ENCODE results near the gene TRIP11.

DNA sequence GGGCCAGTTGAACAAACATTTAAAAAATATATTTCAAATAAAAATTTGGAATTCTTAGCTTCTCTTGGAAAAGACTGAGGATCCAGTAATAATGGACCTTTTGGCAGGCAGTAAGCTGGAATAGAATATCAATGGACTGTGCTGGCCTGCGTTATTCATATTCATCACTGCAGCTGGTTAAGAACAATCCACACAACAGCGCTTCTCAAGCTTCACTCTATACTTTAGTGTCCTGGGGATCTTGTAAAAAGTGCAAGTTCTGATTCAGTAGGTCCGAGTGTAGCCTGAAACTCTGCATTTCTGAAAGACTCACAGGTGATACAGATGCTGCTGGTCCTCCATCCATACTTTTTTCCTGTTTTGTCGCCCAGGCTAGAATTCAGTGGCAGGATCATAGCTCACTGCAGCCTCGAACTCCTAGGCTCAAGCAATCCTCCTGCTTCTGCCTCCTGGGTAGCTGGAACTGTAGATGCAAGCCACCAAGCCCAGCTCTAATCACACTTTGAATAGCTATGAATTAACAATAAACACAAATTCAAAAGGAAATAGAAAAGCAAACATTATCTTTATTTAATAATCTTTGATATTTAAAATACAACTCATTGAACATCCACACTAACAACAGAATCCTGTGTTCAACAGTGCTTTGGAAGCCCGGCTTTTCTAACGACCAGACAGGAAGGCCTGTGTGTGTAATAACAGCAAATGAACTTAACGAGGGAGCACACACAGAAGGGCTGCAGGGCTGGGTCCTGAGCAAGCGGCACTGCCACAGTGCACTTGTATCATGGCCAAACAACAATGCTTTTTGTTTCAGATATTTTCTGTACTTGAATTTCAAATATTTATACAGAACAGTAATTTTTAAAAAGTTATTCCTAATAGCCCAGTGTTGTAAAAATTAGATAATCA lies 18.4 kb upstream of the TRIP11 start:
- TF ChIP-seq, protein P1, sequence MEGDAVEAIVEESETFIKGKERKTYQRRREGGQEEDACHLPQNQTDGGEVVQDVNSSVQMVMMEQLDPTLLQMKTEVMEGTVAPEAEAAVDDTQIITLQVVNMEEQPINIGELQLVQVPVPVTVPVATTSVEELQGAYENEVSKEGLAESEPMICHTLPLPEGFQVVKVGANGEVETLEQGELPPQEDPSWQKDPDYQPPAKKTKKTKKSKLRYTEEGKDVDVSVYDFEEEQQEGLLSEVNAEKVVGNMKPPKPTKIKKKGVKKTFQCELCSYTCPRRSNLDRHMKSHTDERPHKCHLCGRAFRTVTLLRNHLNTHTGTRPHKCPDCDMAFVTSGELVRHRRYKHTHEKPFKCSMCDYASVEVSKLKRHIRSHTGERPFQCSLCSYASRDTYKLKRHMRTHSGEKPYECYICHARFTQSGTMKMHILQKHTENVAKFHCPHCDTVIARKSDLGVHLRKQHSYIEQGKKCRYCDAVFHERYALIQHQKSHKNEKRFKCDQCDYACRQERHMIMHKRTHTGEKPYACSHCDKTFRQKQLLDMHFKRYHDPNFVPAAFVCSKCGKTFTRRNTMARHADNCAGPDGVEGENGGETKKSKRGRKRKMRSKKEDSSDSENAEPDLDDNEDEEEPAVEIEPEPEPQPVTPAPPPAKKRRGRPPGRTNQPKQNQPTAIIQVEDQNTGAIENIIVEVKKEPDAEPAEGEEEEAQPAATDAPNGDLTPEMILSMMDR (IDR thresholded peaks at IDR 0.05; ENCODE audit: insufficient read depth, low read depth, low read length), result no peak
- TF ChIP-seq EZH2 (IDR thresholded peaks at IDR 0.05; ENCODE audit: insufficient read depth, low read length), result no peak

All from astrocyte (in vitro differentiated cells and primary cell).